IMR-90 (cell line): ENCODE data around the gene HPSE2. TPM values are rescaled to one million over a fixed set of nuclear protein-coding genes. Genes with fewer than 3 reads are reported as not detected.

ENCODE experiments used
- ATAC-seq: fragments of 200-7000 bp; cut with Tn5 transposase; 2 replicates; pipeline ENCODE4 v1.9.1; 2020; ENCODE audit warnings: low read depth, mild to moderate bottlenecking, moderate library complexity
- BruUV-seq: library from RNA; stranded (reverse); fragments of 400-500 nt; replicated peaks from 2 replicates; lab custom pipeline; 2021; lab: Mats Ljungman, UMichigan
- CTCF ChIA-PET: fragments of 300-600 bp; formaldehyde crosslinking; extraction: SDS; loops from one replicate; lab custom pipeline; 2021; ENCODE audit warnings: antibody characterized with exemption; lab: Yijun Ruan, JAX
- POLR2A ChIA-PET: fragments of 300-600 bp; sonication (Branson Sonifier 250); formaldehyde crosslinking; loops from one replicate; lab custom pipeline; 2022; ENCODE audit warnings: antibody characterized with exemption; ENCODE audit not compliant: unreplicated experiment; lab: Charles Lee
- DNase-seq: peaks from one replicate; pipeline ENCODE4 v3.0.0; 2013
- H2AFZ ChIP-seq: replicated peaks from 2 replicates; pipeline ENCODE3; 2013; ENCODE audit warnings: low read length, mild to moderate bottlenecking; ENCODE audit not compliant: poor library complexity
- H2AK5ac ChIP-seq: 2 replicates; pipeline ENCODE4 v1.6.1; 2013; ENCODE audit warnings: low read depth, low read length, inconsistent platforms
- H2AK9ac ChIP-seq: replicated peaks from 2 replicates; pipeline ENCODE3; 2013; ENCODE audit warnings: mild to moderate bottlenecking, low read depth, low read length, moderate library complexity; ENCODE audit not compliant: poor library complexity
- H2BK120ac ChIP-seq: 2 replicates; pipeline ENCODE4 v1.6.1; 2013; ENCODE audit warnings: low read depth, low read length, inconsistent platforms
- H2BK15ac ChIP-seq: 3 replicates; pipeline ENCODE4 v1.6.1; 2013; ENCODE audit warnings: low read depth, low read length, inconsistent platforms
- H2BK20ac ChIP-seq: 2 replicates; pipeline ENCODE4 v1.6.1; 2013; ENCODE audit warnings: low read depth, mild to moderate bottlenecking, inconsistent platforms, low read length, moderate library complexity
- H2BK5ac ChIP-seq: 2 replicates; pipeline ENCODE4 v1.6.1; 2013; ENCODE audit warnings: mild to moderate bottlenecking, low read depth, low read length, inconsistent platforms; ENCODE audit not compliant: poor library complexity, severe bottlenecking
- H3K14ac ChIP-seq: replicated peaks from 2 replicates; pipeline ENCODE4 v1.6.1; 2013; ENCODE audit warnings: low read depth, low read length, inconsistent platforms
- H3K18ac ChIP-seq: 2 replicates; pipeline ENCODE4 v1.6.1; 2013; ENCODE audit warnings: low read depth, low read length, control low read depth
- H3K23ac ChIP-seq: 2 replicates; pipeline ENCODE4 v1.6.1; 2013; ENCODE audit warnings: low read depth, low read length, inconsistent platforms
- H3K27ac ChIP-seq: 2 replicates; pipeline ENCODE4 v1.5.1; 2013; ENCODE audit warnings: mild to moderate bottlenecking, control low read depth, low read length; ENCODE audit not compliant: insufficient read depth
- H3K27me3 ChIP-seq: 2 replicates; pipeline ENCODE4 v1.6.1; 2013; ENCODE audit warnings: low read length; ENCODE audit not compliant: control insufficient read depth, insufficient read depth
- H3K36me3 ChIP-seq: 2 replicates; pipeline ENCODE4 v1.6.1; 2013; ENCODE audit warnings: low read length, mixed read lengths; ENCODE audit not compliant: control insufficient read depth, insufficient read depth
- H3K4ac ChIP-seq: 2 replicates; pipeline ENCODE4 v1.6.1; 2013; ENCODE audit warnings: low read depth, low read length, inconsistent platforms
- H3K4me1 ChIP-seq: 2 replicates; pipeline ENCODE4 v1.6.1; 2013; ENCODE audit warnings: low read length, mixed read lengths; ENCODE audit not compliant: control insufficient read depth, insufficient read depth
- H3K4me2 ChIP-seq: 2 replicates; pipeline ENCODE4 v1.6.1; 2013; ENCODE audit warnings: low read depth, mild to moderate bottlenecking, control low read depth, low read length, moderate library complexity
- H3K4me3 ChIP-seq: 2 replicates; pipeline ENCODE4 v1.5.1; 2013; ENCODE audit warnings: low read depth, mild to moderate bottlenecking, control low read depth, low read length, moderate library complexity; ENCODE audit not compliant: insufficient read depth
- H3K56ac ChIP-seq: 2 replicates; pipeline ENCODE4 v1.6.1; 2013; ENCODE audit warnings: low read length, inconsistent platforms; ENCODE audit not compliant: insufficient read depth; ENCODE audit errors: extremely low read depth
- H3K79me1 ChIP-seq, 2 experiments: 2 replicates each; pipeline ENCODE4 v1.6.1; 2013; ENCODE audit warnings: low read length in 2 of 2, inconsistent platforms in 1 of 2, low read depth in 1 of 2
- H3K9ac ChIP-seq: 2 replicates; pipeline ENCODE4 v1.6.1; 2013; ENCODE audit warnings: low read depth, low read length, control low read depth
- H3K9me1 ChIP-seq: 2 replicates; pipeline ENCODE4 v1.6.1; 2013; ENCODE audit warnings: low read length, inconsistent platforms; ENCODE audit not compliant: insufficient read depth
- H3K9me3 ChIP-seq: 2 replicates; pipeline ENCODE4 v1.6.1; 2013; ENCODE audit warnings: low read length; ENCODE audit not compliant: control insufficient read depth, insufficient read depth
- H4K20me1 ChIP-seq: 2 replicates; pipeline ENCODE4 v1.6.1; 2013; ENCODE audit warnings: low read length, inconsistent platforms; ENCODE audit not compliant: insufficient read depth
- H4K5ac ChIP-seq: 2 replicates; pipeline ENCODE4 v1.6.1; 2013; ENCODE audit warnings: mild to moderate bottlenecking, low read depth, low read length, control low read depth
- H4K8ac ChIP-seq, 2 experiments: 2 replicates each; pipeline ENCODE4 v1.6.1; 2013; ENCODE audit warnings: low read depth in 2 of 2, low read length in 2 of 2, control low read depth in 1 of 2, inconsistent platforms in 1 of 2
- H4K91ac ChIP-seq: 2 replicates; pipeline ENCODE4 v1.6.1; 2013; ENCODE audit warnings: low read depth, low read length, inconsistent platforms; ENCODE audit not compliant: insufficient read depth
- CEBPB ChIP-seq: IDR thresholded peaks from 2 replicates; pipeline ENCODE4 v1.6.1; 2012; ENCODE audit warnings: low read depth, low read length, improper control_type of control experiment
- FOS ChIP-seq: fragments of 150-350 bp; IDR thresholded peaks from 2 replicates; pipeline ENCODE4 v1.6.1; 2016; ENCODE audit warnings: low read depth, low read length
- POLR2A ChIP-seq: IDR thresholded peaks from 2 replicates; pipeline ENCODE4 v1.6.1; 2012; ENCODE audit warnings: mild to moderate bottlenecking, low read depth, low read length
- RCOR1 ChIP-seq: IDR thresholded peaks from 2 replicates; pipeline ENCODE4 v1.6.1; 2012; ENCODE audit warnings: mild to moderate bottlenecking, low read length, improper control_type of control experiment; ENCODE audit not compliant: insufficient replicate concordance
- dilution Hi-C: fragments of 300-500 bp; cut with HindIII; formaldehyde crosslinking; loops from one replicate; pipeline ENCODE4 v1.14.3; 2018; ENCODE audit warnings: low sequenced_read_pairs; ENCODE audit not compliant: unreplicated experiment
- in situ Hi-C: fragments of 300-500 bp; cut with MboI; formaldehyde crosslinking; loops from 3 replicates; pipeline ENCODE4 v1.14.3; 2019; ENCODE audit warnings: low sequenced_read_pairs, inconsistent platforms, mixed read lengths
- intact Hi-C: fragments of 100-400 bp; cut with micrococcal nuclease; formaldehyde crosslinking; loops from 2 replicates; pipeline ENCODE4 v1.10.0; 2022
- polyA plus RNA-seq, 3 experiments: library from polyadenylated mRNA; depleted of rRNA; stranded (reverse); fragments of >200 nt; gene quantifications; 2 replicates each; pipeline ENCODE4 v1.2.3, GENCODE V29; 2012; ENCODE audit warnings: low replicate concordance in 1 of 3
- total RNA-seq: library from RNA; depleted of rRNA; stranded (reverse); fragments of >200 nt; gene quantifications from 2 replicates; pipeline ENCODE4 v1.2.3, GENCODE V29; 2012
- TF ChIP-seq, protein P1 (sequence below): conservative IDR thresholded peaks from 2 replicates; pipeline ENCODE4 v1.5.1; 2012; ENCODE audit warnings: mild to moderate bottlenecking, low read depth, low read length, improper control_type of control experiment

The HPSE2 gene
- total and polyA plus RNA-seq, 2 of the 4 experiments (the other 2 are of a cell fraction), result not detected

DNA sequence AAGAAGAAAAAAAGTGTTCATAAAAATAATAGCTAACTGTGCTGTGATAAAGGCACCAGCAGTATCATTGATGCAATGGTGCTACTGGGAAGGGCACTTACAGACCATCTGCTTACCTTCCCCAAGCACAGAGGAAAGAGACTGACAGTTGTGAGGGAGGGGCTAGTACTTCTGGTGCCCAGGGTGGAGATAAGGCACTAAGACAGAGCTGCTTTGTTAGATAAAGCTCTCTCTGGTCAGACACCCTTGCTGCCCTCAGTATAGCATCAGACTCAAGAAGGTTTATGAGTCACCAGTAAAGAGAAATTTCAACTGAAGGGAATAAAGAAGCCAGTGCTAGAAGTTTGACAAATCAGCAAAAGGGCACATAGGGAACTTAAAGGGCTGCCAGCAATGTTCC lies 325.6 kb downstream of the HPSE2 start:
- H2AK9ac ChIP-seq, result no peak overlapping the region
- dilution Hi-C loops, result no loop called here
- H3K79me1 ChIP-seq, result no peaks in the 10 kb centered on the region
- H2BK15ac ChIP-seq, result no peak overlapping the region
- intact Hi-C loops, result no loop called here
- no peak overlapping the region for H2BK120ac ChIP-seq
- no peak overlapping the region for H4K8ac ChIP-seq
- TF ChIP-seq POLR2A (no peak), CEBPB (no peak), RCOR1 (no peak), FOS (no peak)
- TF ChIP-seq, protein P1, sequence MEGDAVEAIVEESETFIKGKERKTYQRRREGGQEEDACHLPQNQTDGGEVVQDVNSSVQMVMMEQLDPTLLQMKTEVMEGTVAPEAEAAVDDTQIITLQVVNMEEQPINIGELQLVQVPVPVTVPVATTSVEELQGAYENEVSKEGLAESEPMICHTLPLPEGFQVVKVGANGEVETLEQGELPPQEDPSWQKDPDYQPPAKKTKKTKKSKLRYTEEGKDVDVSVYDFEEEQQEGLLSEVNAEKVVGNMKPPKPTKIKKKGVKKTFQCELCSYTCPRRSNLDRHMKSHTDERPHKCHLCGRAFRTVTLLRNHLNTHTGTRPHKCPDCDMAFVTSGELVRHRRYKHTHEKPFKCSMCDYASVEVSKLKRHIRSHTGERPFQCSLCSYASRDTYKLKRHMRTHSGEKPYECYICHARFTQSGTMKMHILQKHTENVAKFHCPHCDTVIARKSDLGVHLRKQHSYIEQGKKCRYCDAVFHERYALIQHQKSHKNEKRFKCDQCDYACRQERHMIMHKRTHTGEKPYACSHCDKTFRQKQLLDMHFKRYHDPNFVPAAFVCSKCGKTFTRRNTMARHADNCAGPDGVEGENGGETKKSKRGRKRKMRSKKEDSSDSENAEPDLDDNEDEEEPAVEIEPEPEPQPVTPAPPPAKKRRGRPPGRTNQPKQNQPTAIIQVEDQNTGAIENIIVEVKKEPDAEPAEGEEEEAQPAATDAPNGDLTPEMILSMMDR, result no peak
- H3K4me3 ChIP-seq, result no peak overlapping the region
- CTCF ChIA-PET, result no interaction called here
- H3K9me3 ChIP-seq, result no peaks in the 10 kb centered on the region
- H3K18ac ChIP-seq, result no peak overlapping the region
- H3K56ac ChIP-seq, result no peak overlapping the region
- in situ Hi-C loops, result no loop called here
- no peak overlapping the region for H3K9ac ChIP-seq
- H2AFZ ChIP-seq, result no peak overlapping the region
- H3K4me2 ChIP-seq, result no peak overlapping the region
- H4K5ac ChIP-seq, result no peak overlapping the region
- H2BK20ac ChIP-seq, result no peak overlapping the region
- H3K14ac ChIP-seq, result no peak overlapping the region
- H4K91ac ChIP-seq, result no peak overlapping the region
- no peak overlapping the region for H3K27ac ChIP-seq
- H3K27me3 ChIP-seq, result no peaks in the 10 kb centered on the region
- no peak overlapping the region for H2AK5ac ChIP-seq
- ATAC-seq (peak; percentile 57; the same call in 1 of the 2 replicates), DNase-seq (peak; percentile 24)
- H3K4me1 ChIP-seq, result no peaks in the 10 kb centered on the region
- H3K9me1 ChIP-seq, result no peaks in the 10 kb centered on the region
- H3K23ac ChIP-seq, result no peak overlapping the region
- H4K20me1 ChIP-seq, result no peaks in the 10 kb centered on the region
- H3K36me3 ChIP-seq, result no peaks in the 10 kb centered on the region
- BruUV-seq, result no TSS peak
- no peak overlapping the region for H3K4ac ChIP-seq
- POLR2A ChIA-PET, result no interaction called here
- no peak overlapping the region for H2BK5ac ChIP-seq
